GM23248 (cell line): Measurements from ENCODE around the gene GFRA3. TPM values are rescaled to one million over a fixed set of nuclear protein-coding genes. Genes with fewer than 3 reads are reported as not detected.

Experiments
- DNase-seq: peaks from one replicate; pipeline ENCODE4 v3.0.0-alpha.2; 2015
- H2AFZ ChIP-seq: fragments of 200-600 bp; sonication (generic); 2 replicates; pipeline ENCODE4 v1.6.1; 2016; ENCODE audit warnings: antibody characterized with exemption
- H3F3A ChIP-seq: fragments of 200-600 bp; sonication (generic); 2 replicates; pipeline ENCODE4 v1.6.1; 2016; ENCODE audit warnings: mild to moderate bottlenecking, antibody characterized with exemption, mixed run types; ENCODE audit not compliant: insufficient read depth
- H3K27ac ChIP-seq: fragments of 200-600 bp; sonication (generic); 2 replicates; pipeline ENCODE4 v1.5.1; 2016; ENCODE audit warnings: mild to moderate bottlenecking
- H3K27me3 ChIP-seq: fragments of 200-600 bp; sonication (generic); replicated peaks from 2 replicates; pipeline ENCODE4 v1.6.1; 2016; ENCODE audit warnings: mild to moderate bottlenecking; ENCODE audit not compliant: insufficient read depth
- H3K36me3 ChIP-seq: fragments of 200-600 bp; sonication (generic); 2 replicates; pipeline ENCODE4 v1.6.1; 2016; ENCODE audit warnings: low read depth, mild to moderate bottlenecking
- H3K4me1 ChIP-seq: fragments of 200-600 bp; sonication (generic); 2 replicates; pipeline ENCODE4 v1.6.1; 2016; ENCODE audit warnings: mild to moderate bottlenecking; ENCODE audit not compliant: insufficient read depth
- H3K4me2 ChIP-seq: fragments of 200-600 bp; sonication (generic); one replicate; pipeline ENCODE4 v1.6.1; 2016; ENCODE audit warnings: mild to moderate bottlenecking; ENCODE audit not compliant: unreplicated experiment
- H3K4me3 ChIP-seq: fragments of 200-600 bp; sonication (generic); 2 replicates; pipeline ENCODE4 v1.5.1; 2016; ENCODE audit warnings: mild to moderate bottlenecking
- H3K79me2 ChIP-seq: fragments of 200-600 bp; sonication (generic); 2 replicates; pipeline ENCODE4 v1.6.1; 2016; ENCODE audit warnings: mild to moderate bottlenecking; ENCODE audit not compliant: insufficient read depth
- H3K9ac ChIP-seq: fragments of 200-600 bp; sonication (generic); 2 replicates; pipeline ENCODE4 v1.6.1; 2016; ENCODE audit warnings: mild to moderate bottlenecking
- H3K9me2 ChIP-seq: fragments of 200-600 bp; sonication (generic); 2 replicates; pipeline ENCODE4 v1.6.1; 2016; ENCODE audit warnings: mixed run types, mild to moderate bottlenecking, moderate library complexity; ENCODE audit not compliant: insufficient read depth
- H3K9me3 ChIP-seq: fragments of 200-600 bp; sonication (generic); one replicate; pipeline ENCODE4 v1.6.1; 2017; ENCODE audit warnings: low read depth
- H4K20me1 ChIP-seq: fragments of 200-600 bp; sonication (generic); 2 replicates; pipeline ENCODE4 v1.6.0; 2016; ENCODE audit not compliant: insufficient read depth
- EZH2 ChIP-seq: fragments of 200-600 bp; sonication (generic); IDR thresholded peaks from 2 replicates; pipeline ENCODE4 v1.6.1; 2018; ENCODE audit warnings: antibody characterized with exemption, mild to moderate bottlenecking; ENCODE audit not compliant: insufficient read depth, poor library complexity, severe bottlenecking
- EZH2phosphoT487 ChIP-seq: fragments of 200-600 bp; sonication (generic); IDR thresholded peaks from 2 replicates; pipeline ENCODE4 v1.6.1; 2018; ENCODE audit warnings: antibody characterized with exemption, moderate library complexity, mild to moderate bottlenecking, low read depth; ENCODE audit not compliant: insufficient read depth
- WGBS, 2 experiments: methylation state at CpG; one replicate each; pipeline ENCODE4 v1.1.6; 2015 to 2017; ENCODE audit warnings: low lambda C conversion rate in 2 of 2, low coverage in 1 of 2; ENCODE audit errors: missing lambda C conversion rate in 2 of 2; 5-methylcytosine and 5-hydroxymethylcytosine counted together
- in situ Hi-C: fragments of 300-500 bp; cut with MboI; formaldehyde crosslinking; loops from 2 replicates; pipeline ENCODE4 v1.15.0; 2020
- polyA plus RNA-seq: library from polyadenylated mRNA; unstranded; fragments of >200 nt; fragmentation: Nextera tagmentation; extraction: Ambion mirVana; gene quantifications from 2 replicates; pipeline ENCODE4 v1.2.1, GENCODE V29; 2016
- total RNA-seq: library from RNA; depleted of rRNA; stranded (reverse); fragments of >200 nt; shearing (Covaris generic); gene quantifications from 2 replicates; pipeline ENCODE4 v1.2.3, GENCODE V29; 2014

Gene GFRA3
- total and polyA plus RNA-seq, 2 experiments from 2014 or later = not detected

DNA sequence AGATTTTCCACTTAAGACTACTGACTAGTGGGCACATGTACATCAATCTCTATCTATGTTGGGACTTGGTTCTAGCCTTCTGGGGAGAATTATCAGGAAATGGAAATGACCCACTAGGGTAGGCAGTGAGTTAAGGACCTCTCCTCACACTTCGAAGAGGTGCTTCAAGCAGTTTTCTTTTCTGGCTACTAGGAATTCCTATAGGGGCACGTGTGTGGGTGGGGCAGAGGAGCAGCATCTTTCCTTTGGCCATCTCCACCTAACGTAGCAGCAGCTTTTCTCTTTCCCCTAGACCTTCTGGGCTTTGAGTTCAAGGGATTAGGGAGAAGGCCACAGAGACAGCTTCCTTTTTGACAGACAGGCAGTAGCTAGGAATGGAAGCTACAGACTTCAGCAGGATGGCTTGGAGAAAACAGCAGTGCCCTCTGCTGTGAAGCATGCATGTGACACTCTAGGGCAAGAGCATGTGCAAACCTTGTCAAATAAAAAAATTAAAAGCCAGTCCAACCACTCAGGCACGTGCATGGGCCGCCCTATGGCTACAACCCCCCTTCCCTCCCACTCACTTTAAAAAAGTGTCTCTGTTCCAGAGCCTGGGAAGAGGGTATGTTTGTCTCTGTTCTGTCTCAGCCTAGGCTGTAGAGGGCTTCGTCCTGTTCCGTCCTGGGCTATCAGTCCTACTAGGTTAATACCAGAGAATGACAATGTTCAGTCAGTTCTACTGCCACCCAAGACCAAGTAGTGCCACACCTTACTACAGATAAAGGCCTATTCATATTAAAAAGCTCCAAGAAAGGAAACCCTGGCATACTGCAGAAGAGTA lies 8.7 kb upstream of the GFRA3 start:
- no peak overlapping the region for H3K9ac ChIP-seq
- H4K20me1 ChIP-seq = no peaks in the 10 kb centered on the region
- H3F3A ChIP-seq = no peaks in the 10 kb centered on the region
- H3K27ac ChIP-seq = no peak overlapping the region
- no peaks in the 10 kb centered on the region for H3K79me2 ChIP-seq
- no peaks in the 10 kb centered on the region for H3K4me1 ChIP-seq
- peak; percentile 67 for DNase-seq
- no peak overlapping the region for H3K4me3 ChIP-seq
- no peaks in the 10 kb centered on the region for H3K9me3 ChIP-seq
- no peak overlapping the region for H2AFZ ChIP-seq
- 74 to 81% methylated on average over 7 of the region's 7 CpGs for WGBS, 2 experiments
- no peaks in the 10 kb centered on the region for H3K27me3 ChIP-seq
- in situ Hi-C loops = no loop called here
- no peaks in the 10 kb centered on the region for H3K36me3 ChIP-seq
- no peak for TF ChIP-seq EZH2
- no peak for TF ChIP-seq EZH2phosphoT487
- H3K4me2 ChIP-seq = no peak overlapping the region
- H3K9me2 ChIP-seq = no peaks in the 10 kb centered on the region

GRCh38 chr5:138280915-138281314 lies 6.5 kb upstream of the GFRA3 start:
- H2AFZ ChIP-seq = no peak overlapping the region
- no peaks in the 10 kb centered on the region for H3F3A ChIP-seq
- no peaks in the 10 kb centered on the region for H3K36me3 ChIP-seq
- no peak for TF ChIP-seq EZH2phosphoT487
- TF ChIP-seq EZH2 = no peak
- H3K4me1 ChIP-seq = no peaks in the 10 kb centered on the region
- no peak overlapping the region for H3K27ac ChIP-seq
- no peaks in the 10 kb centered on the region for H4K20me1 ChIP-seq
- no peaks in the 10 kb centered on the region for H3K9me3 ChIP-seq
- H3K9me2 ChIP-seq = no peaks in the 10 kb centered on the region
- H3K4me3 ChIP-seq = no peak overlapping the region
- H3K27me3 ChIP-seq = no peaks in the 10 kb centered on the region
- no peak overlapping the region for H3K9ac ChIP-seq
- H3K79me2 ChIP-seq = no peaks in the 10 kb centered on the region
- DNase-seq = no peak
- H3K4me2 ChIP-seq = no peak overlapping the region
- in situ Hi-C loops = no loop called here

GRCh38 chr5:138276402-138277054 lies 2.1 kb upstream of the GFRA3 start:
- H3K27ac ChIP-seq = no peak overlapping the region
- H3K9me2 ChIP-seq = no peaks in the 10 kb centered on the region
- in situ Hi-C loops = no loop called here
- H3K4me3 ChIP-seq = no peak overlapping the region
- DNase-seq = no peak
- H3K9ac ChIP-seq = no peak overlapping the region
- no peaks in the 10 kb centered on the region for H4K20me1 ChIP-seq
- no peaks in the 10 kb centered on the region for H3K9me3 ChIP-seq
- H3K4me1 ChIP-seq = no peaks in the 10 kb centered on the region
- 57 to 69% methylated on average over 2 of the region's 2 CpGs for WGBS, 2 experiments
- H3K4me2 ChIP-seq = no peak overlapping the region
- no peaks in the 10 kb centered on the region for H3K79me2 ChIP-seq
- H3F3A ChIP-seq = no peaks in the 10 kb centered on the region
- H2AFZ ChIP-seq = no peak overlapping the region
- TF ChIP-seq EZH2 = no peak
- TF ChIP-seq EZH2phosphoT487 = no peak
- peaks cover 24% of the 10 kb centered on the region for H3K27me3 ChIP-seq
- H3K36me3 ChIP-seq = no peaks in the 10 kb centered on the region

DNA sequence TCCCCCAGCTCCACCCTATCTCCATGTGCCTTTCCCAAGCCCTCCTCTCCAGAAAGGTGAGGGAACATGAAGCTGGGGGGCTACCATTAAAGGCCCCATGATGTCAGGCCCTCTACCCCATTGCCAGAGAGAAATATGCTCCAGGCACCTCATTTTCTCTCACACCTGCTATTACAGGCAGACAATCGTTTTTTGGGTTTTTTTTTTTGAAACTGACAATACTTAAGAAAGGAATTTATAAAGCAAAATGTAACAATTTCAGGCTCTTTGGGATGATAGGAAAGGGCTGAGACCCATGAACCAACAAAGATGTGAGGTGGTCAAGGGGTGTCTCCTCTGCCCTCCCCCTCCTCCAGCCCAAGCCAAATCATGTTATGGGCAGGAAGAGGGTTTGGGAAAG lies 1.5 kb upstream of the GFRA3 start:
- in situ Hi-C loops = no loop called here
- Histone ChIP-seq H3K4me1 (no peaks in the 10 kb centered on the region), H3K9me3 (no peaks in the 10 kb centered on the region), H3K27me3 (peaks cover 24% of the 10 kb centered on the region), H2AFZ (no peak overlapping the region), H3K9ac (no peak overlapping the region), H3K4me3 (no peak overlapping the region), H4K20me1 (no peaks in the 10 kb centered on the region), H3K27ac (no peak overlapping the region), H3F3A (no peaks in the 10 kb centered on the region), H3K4me2 (no peak overlapping the region), H3K79me2 (no peaks in the 10 kb centered on the region), H3K36me3 (no peaks in the 10 kb centered on the region), H3K9me2 (no peaks in the 10 kb centered on the region)
- 72 to 76% methylated on average over 1 of the region's 1 CpG for WGBS, 2 experiments
- TF ChIP-seq EZH2 = no peak
- no peak for TF ChIP-seq EZH2phosphoT487
- DNase-seq = no peak

- Histone ChIP-seq H3K36me3 (no peaks in the 10 kb centered on the region), H3K4me3 (no peak overlapping the region), H4K20me1 (no peaks in the 10 kb centered on the region), H3K9ac (no peak overlapping the region), H3K9me2 (no peaks in the 10 kb centered on the region), H3K27me3 (peaks cover 24% of the 10 kb centered on the region), H3K27ac (no peak overlapping the region), H3K4me2 (no peak overlapping the region), H2AFZ (no peak overlapping the region), H3K9me3 (no peaks in the 10 kb centered on the region), H3K4me1 (no peaks in the 10 kb centered on the region), H3K79me2 (no peaks in the 10 kb centered on the region), H3F3A (no peaks in the 10 kb centered on the region)
- no peak for DNase-seq
- TF ChIP-seq EZH2 (no peak), EZH2phosphoT487 (no peak)
- WGBS, 2 experiments = 64 to 69% methylated on average over 3 of the region's 3 CpGs
- in situ Hi-C loops = no loop called here
These were observed 960 bp upstream of the GFRA3 start for GRCh38 chr5:138275379-138275782.
